HG02943 (cell line): ENCODE measurements around the gene MYCN.

Experiments
- ATAC-seq: cut with Tn5 transposase; IDR thresholded peaks from one replicate; pipeline ENCODE4 v1.9.1; 2021; ENCODE audit warnings: mild to moderate bottlenecking, low read depth, moderate library complexity; ENCODE audit not compliant: unreplicated experiment

The MYCN gene

DNA sequence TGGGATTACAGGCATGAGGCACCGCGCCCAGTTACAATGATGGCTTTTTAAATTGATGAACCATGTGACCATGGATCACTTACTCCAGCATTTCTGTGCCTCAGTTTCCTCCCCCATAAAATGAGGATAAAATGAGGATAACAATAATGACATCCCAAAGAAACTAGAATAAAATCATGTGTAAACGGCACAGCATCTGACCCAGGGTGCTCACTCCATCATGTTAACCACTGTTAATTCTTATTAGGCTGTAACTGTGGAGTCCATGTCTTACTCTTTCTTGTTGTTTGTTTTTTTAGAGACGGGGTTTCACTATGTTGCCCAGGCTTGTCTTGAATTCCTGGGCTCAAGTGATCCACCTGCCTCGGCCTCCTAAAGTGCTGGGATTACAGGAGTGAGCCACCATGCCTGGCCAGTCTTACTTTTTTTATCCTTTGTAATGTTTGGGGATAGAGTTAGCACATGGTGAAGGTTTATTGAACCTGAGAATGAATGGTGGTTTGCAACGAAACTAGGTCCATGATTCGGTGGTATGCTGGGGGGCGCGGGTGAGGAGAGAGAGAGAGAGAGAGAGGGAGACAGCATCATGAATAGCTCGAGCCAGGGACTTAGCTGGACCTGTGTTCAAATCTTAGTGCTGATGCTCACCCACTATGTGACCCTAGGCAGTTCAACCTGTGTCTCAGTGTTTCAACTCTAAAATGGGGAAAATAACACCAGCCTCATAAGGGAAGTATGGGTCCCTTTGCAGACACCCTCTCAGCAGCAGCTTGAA, 52.3 kb downstream of the MYCN start:
- ATAC-seq: no peak

DNA sequence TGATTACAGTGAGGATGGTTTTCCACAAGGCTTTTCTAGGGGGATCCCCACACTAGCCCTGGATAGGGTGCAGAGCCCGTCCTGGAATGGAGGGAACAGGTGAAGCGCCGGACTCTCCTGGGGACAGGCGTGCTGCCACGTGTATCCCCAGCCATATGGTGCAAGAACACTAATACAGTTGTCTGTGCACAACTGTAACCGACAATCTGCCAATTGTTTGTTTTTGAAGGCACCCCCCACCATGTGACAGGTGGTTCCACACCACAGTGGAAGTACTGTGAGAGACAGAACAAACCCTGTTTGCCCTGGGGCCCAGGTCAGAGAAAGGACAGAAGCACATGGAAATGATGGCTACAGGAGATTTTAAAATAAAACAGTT, 52.9 kb downstream of the MYCN start:
- no peak for ATAC-seq

DNA sequence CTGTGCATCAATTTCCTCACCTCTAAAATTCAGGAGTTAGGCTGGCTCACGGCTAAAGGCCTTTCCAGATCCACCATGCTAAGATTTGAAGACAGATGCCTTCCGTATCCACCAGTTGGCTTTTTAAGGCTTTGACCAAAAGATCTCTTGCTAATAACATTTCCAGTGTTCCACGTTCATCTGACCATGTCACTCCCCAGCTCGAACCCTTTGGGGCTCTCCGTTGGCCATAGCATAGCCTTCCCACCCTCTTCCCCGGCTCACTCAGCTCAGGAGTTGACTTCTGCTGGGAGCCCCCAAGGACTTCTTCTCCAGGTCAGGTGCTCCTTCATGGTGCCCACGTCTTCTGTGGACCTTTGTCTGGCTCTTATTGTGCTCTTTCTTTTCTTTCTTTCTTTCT, 53.3 kb downstream of the MYCN start:
- no peak for ATAC-seq

DNA sequence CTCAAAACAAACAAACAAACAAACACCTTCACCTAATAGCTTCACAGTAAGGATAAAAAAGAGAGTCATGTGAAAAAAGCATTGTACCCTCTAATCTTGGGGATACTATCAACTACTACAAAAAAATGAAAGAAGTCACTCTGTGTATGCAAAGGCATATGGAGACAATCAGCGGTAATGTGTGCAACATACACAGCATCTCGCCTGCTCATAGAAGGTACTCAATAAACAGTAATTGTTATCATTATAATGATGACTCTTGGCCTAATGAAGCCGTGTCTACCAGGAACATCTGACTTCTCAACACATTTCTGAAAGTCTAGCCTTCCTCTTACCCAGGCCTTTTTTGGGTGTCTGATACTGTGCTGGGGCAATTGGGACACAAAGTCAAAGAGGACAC, 55.3 kb downstream of the MYCN start:
- ATAC-seq: no peak
